Vagina (tissue), 2 donors: ENCODE measurements around the gene RALGAPA1. TPM values are rescaled to one million over a fixed set of nuclear protein-coding genes. Genes with fewer than 3 reads are reported as not detected.

Source experiments
- DNase-seq, 2 donors: peaks; one replicate each; pipeline ENCODE4 v3.0.0-alpha.2; 2017; ENCODE audit errors: extremely low spot score in 2 of 2
- H3K27ac ChIP-seq: fragments of 200-600 bp; sonication (generic); one replicate; pipeline ENCODE4 v1.5.1; 2019
- H3K27me3 ChIP-seq: fragments of 200-600 bp; sonication (generic); one replicate; pipeline ENCODE4 v1.5.1; 2019
- H3K36me3 ChIP-seq, 2 donors: fragments of 200-600 bp; sonication (generic); one replicate each; pipeline ENCODE4 v1.5.1; 2017 to 2019
- H3K4me1 ChIP-seq: fragments of 200-600 bp; sonication (generic); one replicate; pipeline ENCODE4 v1.5.1; 2019
- H3K4me3 ChIP-seq, 2 donors: fragments of 200-600 bp; sonication (generic); 1 replicate in 1 of 2; 2 replicates in 1 of 2; pipeline ENCODE4 v1.5.1; 2016 to 2019
- H3K9me3 ChIP-seq: fragments of 200-600 bp; sonication (generic); one replicate; pipeline ENCODE4 v1.5.1; 2019
- POLR2A ChIP-seq, 2 donors: fragments of 450-650 bp; IDR thresholded peaks; one replicate each; pipeline ENCODE4 v1.6.1; 2017; ENCODE audit warnings: antibody characterized with exemption in 2 of 2, mild to moderate bottlenecking in 2 of 2, moderate library complexity in 2 of 2
- POLR2AphosphoS5 ChIP-seq, 2 donors: sonication (generic); formaldehyde crosslinking; IDR thresholded peaks; one replicate each; pipeline ENCODE4 v1.9.0; 2017; ENCODE audit warnings: antibody characterized with exemption in 2 of 2, mild to moderate bottlenecking in 2 of 2, low read depth in 1 of 2; ENCODE audit not compliant: insufficient read depth in 1 of 2
- intact Hi-C: fragments of 100-400 bp; cut with DNase I; formaldehyde crosslinking; loops from one replicate; pipeline ENCODE4 v1.15.1; 2023
- total RNA-seq: library from RNA; depleted of rRNA; stranded (reverse); fragments of >200 nt; gene quantifications from one replicate; pipeline ENCODE4 v1.2.3, GENCODE V29; 2016
- TF ChIP-seq, protein P1 (sequence below), 3 experiments: fragments of 450-650 bp in 2 of 3; fragments of 200-600 bp in 1 of 3; sonication (generic) in 1 of 3; IDR thresholded peaks; one replicate each; pipeline ENCODE4 v1.5.1; 2017 to 2019; ENCODE audit warnings: antibody characterized with exemption in 3 of 3, mild to moderate bottlenecking in 2 of 3, moderate library complexity in 2 of 3

RALGAPA1 gene
- total RNA-seq, 1 donor from 2014 or later: 77.8 TPM

DNA sequence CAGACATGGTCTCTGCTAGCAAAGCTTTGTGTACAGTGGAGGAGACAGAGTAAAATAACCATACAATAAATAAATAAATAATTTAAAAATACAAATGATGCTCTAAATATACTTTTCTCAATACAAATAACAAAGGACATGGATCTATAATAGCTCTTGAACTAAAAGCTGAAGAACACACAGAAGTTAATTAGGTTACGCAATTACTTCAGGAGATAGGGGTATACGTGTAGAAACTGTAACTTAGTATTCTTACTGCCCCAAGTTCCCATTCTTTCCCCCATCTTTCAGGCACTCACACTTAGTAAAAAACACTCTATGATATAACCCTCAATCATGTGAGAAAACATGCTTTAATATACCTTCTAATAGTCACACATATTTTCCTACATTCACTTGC, 231.0 kb downstream of the RALGAPA1 start:
- TF ChIP-seq POLR2A (IDR thresholded peaks at IDR 0.05) (no peak), POLR2AphosphoS5 (IDR thresholded peaks at IDR 0.05; ENCODE audit: insufficient read depth in 1 of 2, low read depth in 1 of 2) (no peak)
- H3K4me1 ChIP-seq: no peaks in the 10 kb centered on the region
- DNase-seq: no peak

DNA sequence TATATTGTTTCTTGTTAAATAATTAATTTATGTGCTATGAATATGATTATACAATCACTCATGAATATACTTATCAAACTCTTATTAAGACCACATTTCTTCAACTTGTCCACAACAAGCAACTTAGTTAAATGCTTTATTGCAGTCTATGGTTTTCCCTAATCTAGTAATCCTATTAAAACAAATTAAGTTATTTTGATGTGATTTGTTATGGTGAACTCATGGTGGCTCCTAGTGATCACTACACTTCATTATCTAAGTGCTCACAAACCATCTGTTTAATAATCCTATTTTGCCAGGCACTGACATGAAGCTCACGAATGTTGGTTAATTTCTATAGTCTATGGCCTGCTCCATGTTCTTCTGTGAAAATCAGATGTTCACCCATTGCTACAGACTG, 232.2 kb downstream of the RALGAPA1 start:
- TF ChIP-seq, protein P1, sequence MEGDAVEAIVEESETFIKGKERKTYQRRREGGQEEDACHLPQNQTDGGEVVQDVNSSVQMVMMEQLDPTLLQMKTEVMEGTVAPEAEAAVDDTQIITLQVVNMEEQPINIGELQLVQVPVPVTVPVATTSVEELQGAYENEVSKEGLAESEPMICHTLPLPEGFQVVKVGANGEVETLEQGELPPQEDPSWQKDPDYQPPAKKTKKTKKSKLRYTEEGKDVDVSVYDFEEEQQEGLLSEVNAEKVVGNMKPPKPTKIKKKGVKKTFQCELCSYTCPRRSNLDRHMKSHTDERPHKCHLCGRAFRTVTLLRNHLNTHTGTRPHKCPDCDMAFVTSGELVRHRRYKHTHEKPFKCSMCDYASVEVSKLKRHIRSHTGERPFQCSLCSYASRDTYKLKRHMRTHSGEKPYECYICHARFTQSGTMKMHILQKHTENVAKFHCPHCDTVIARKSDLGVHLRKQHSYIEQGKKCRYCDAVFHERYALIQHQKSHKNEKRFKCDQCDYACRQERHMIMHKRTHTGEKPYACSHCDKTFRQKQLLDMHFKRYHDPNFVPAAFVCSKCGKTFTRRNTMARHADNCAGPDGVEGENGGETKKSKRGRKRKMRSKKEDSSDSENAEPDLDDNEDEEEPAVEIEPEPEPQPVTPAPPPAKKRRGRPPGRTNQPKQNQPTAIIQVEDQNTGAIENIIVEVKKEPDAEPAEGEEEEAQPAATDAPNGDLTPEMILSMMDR (IDR thresholded peaks at IDR 0.05): no peak
- TF ChIP-seq POLR2A (IDR thresholded peaks at IDR 0.05) (no peak), POLR2AphosphoS5 (IDR thresholded peaks at IDR 0.05; ENCODE audit: insufficient read depth in 1 of 2, low read depth in 1 of 2) (no peak)
- intact Hi-C loops: no loop called here
- no peak overlapping the region for H3K4me3 ChIP-seq
- no peaks in the 10 kb centered on the region for H3K9me3 ChIP-seq
- no peak overlapping the region for H3K27ac ChIP-seq
- no peaks in the 10 kb centered on the region for H3K27me3 ChIP-seq
- no peak for DNase-seq
- H3K36me3 ChIP-seq: peaks cover 0 to 5% of the 10 kb centered on the region in 2 donors
- H3K4me1 ChIP-seq: no peaks in the 10 kb centered on the region

More for the DNA sequence above, 231.0 kb downstream of the RALGAPA1 start:
- no peaks in the 10 kb centered on the region for H3K9me3 ChIP-seq
- no peaks in the 10 kb centered on the region for H3K36me3 ChIP-seq
- H3K27ac ChIP-seq: no peak overlapping the region
- H3K4me3 ChIP-seq: no peak overlapping the region
- no peaks in the 10 kb centered on the region for H3K27me3 ChIP-seq
- intact Hi-C loops: no loop called here

DNA sequence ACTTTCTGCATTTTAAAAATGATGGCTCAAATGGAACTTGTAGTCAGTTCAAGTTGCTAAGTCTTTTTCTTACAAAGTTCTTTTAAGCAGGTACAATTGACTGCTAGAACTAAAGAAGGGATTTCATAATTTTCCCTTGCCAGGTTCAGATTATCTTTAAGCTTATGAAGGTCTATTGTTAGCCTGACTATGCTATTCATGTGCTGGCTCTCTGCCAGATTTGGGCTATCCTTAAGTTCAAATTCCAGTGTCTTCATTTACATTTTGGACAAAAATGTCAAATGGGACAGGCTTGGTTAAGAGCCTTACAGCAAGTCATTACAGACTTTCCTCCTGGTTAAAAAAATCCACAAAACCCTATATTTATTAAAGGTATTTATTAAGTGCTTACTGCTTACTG, 232.8 kb downstream of the RALGAPA1 start:
- Histone ChIP-seq H3K4me1 (no peaks in the 10 kb centered on the region), H3K4me3 (no peak overlapping the region), H3K36me3 (peaks cover 0 to 11% of the 10 kb centered on the region in 2 donors), H3K9me3 (no peaks in the 10 kb centered on the region), H3K27me3 (no peaks in the 10 kb centered on the region), H3K27ac (no peak overlapping the region)
- no peak for DNase-seq
- TF ChIP-seq, protein P1 (IDR thresholded peaks at IDR 0.05): no peak
- TF ChIP-seq POLR2A (IDR thresholded peaks at IDR 0.05) (no peak), POLR2AphosphoS5 (IDR thresholded peaks at IDR 0.05; ENCODE audit: insufficient read depth in 1 of 2, low read depth in 1 of 2) (no peak)
- intact Hi-C loops: no loop called here

DNA sequence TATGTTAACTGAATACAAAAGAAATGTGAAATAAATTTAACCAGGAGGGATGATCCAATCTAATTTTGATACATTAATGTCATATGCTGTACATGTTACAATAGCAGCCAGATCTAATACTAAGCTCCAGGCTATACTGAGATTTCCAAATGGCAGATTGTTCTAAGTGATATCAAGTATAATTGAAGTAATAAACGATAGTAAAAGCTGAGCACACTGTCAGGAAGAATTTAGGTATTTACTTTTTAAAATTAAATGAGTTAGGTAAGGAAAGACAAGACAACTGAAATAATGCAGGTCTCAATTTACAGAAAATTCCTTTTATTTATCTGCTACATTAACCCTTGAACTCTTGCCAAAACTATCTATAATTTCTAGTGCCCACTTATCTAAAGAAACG, 235.2 kb downstream of the RALGAPA1 start:
- no peak for DNase-seq
- no peaks in the 10 kb centered on the region for H3K27me3 ChIP-seq
- H3K36me3 ChIP-seq: peaks cover 0 to 11% of the 10 kb centered on the region in 2 donors
- H3K9me3 ChIP-seq: no peaks in the 10 kb centered on the region
- no peaks in the 10 kb centered on the region for H3K4me1 ChIP-seq
- no peak overlapping the region for H3K4me3 ChIP-seq
- TF ChIP-seq, protein P1 (IDR thresholded peaks at IDR 0.05): no peak
- no peak for TF ChIP-seq POLR2AphosphoS5 (IDR thresholded peaks at IDR 0.05; ENCODE audit: insufficient read depth in 1 of 2, low read depth in 1 of 2)
- no peak for TF ChIP-seq POLR2A (IDR thresholded peaks at IDR 0.05)
- intact Hi-C loops: no loop called here
- H3K27ac ChIP-seq: no peak overlapping the region

DNA sequence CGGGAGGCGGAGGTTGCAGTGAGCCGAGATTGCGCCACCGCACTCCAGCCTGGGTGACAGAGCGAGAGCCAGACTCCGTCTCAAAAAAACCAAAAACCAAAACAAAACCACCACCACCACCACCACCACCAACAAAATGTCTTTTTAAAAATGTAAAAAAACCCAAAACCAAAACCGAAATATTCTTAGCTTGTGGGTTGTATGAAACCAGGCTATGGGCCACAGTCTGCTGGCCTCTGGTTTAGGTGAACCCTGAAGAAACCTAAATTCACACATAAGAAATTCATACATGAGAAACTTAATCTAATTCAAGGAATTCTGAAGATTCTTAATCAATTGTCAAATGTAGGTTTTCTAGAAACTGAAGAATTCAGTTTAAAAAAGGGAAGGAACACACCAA, 237.5 kb downstream of the RALGAPA1 start:
- intact Hi-C loops: no loop called here
- Histone ChIP-seq H3K27ac (no peak overlapping the region), H3K4me3 (no peak overlapping the region), H3K36me3 (peaks cover 0 to 11% of the 10 kb centered on the region in 2 donors), H3K27me3 (no peaks in the 10 kb centered on the region), H3K9me3 (no peaks in the 10 kb centered on the region), H3K4me1 (no peaks in the 10 kb centered on the region)
- TF ChIP-seq POLR2AphosphoS5 (IDR thresholded peaks at IDR 0.05; ENCODE audit: insufficient read depth in 1 of 2, low read depth in 1 of 2): no peak
- TF ChIP-seq, protein P1 (IDR thresholded peaks at IDR 0.05): no peak
- no peak for TF ChIP-seq POLR2A (IDR thresholded peaks at IDR 0.05)
- no peak for DNase-seq
